Skeletal muscle satellite cell (primary cell): ENCODE results near the gene MAS1L.
"Not testable (repeated sequence)": the region's sequence is repeated elsewhere in the genome, so short reads cannot be mapped to it uniquely, and the experiment has no call there.

ENCODE experiments used
- H3K27me3 ChIP-seq: 2 replicates; pipeline ENCODE4 v1.7.0; 2013; ENCODE audit warnings: low read length; ENCODE audit not compliant: control insufficient read depth, insufficient read depth
- H3K36me3 ChIP-seq: 2 replicates; pipeline ENCODE4 v1.7.0; 2013; ENCODE audit warnings: mild to moderate bottlenecking, control low read depth, low read length; ENCODE audit not compliant: insufficient read depth
- H3K4me1 ChIP-seq: 2 replicates; pipeline ENCODE4 v1.7.0; 2013; ENCODE audit warnings: low read length; ENCODE audit not compliant: control insufficient read depth, insufficient read depth
- H3K4me2 ChIP-seq: 2 replicates; pipeline ENCODE4 v1.7.0; 2013; ENCODE audit warnings: mild to moderate bottlenecking, low read length
- H3K4me3 ChIP-seq: 2 replicates; pipeline ENCODE4 v1.7.0; 2013; ENCODE audit warnings: low read length
- H3K9ac ChIP-seq: 2 replicates; pipeline ENCODE4 v1.7.0; 2013; ENCODE audit warnings: mild to moderate bottlenecking, low read depth, low read length, moderate library complexity
- H3K9me3 ChIP-seq: replicated peaks from 2 replicates; pipeline ENCODE4 v1.7.0; 2013; ENCODE audit warnings: mild to moderate bottlenecking, control low read depth, low read length

Gene MAS1L

DNA sequence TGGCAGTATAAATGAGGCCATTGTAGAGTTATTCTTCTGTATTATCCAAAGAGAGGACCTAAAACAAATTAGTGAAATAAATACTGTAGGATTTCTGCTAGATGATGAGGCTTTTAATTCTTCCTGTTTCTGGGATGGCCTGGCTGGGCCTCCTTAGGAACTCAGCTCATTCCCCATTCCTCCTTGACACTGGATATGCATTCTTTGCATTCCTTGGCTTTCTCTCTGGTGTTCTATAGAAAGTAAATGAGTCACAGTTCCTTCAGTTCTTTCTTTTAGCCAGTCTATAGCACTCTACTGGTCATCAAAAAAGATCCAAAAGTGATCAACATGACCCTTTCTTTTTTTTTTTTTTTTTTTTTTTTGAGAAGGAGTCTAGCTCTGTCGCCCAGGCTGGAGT is 40.1 kb downstream of the MAS1L start:
- no peak overlapping the region for H3K4me2 ChIP-seq
- peaks cover 3% of the 10 kb centered on the region for H3K9me3 ChIP-seq
- H3K4me1 ChIP-seq: no peaks in the 10 kb centered on the region
- no peaks in the 10 kb centered on the region for H3K27me3 ChIP-seq
- no peaks in the 10 kb centered on the region for H3K36me3 ChIP-seq
- H3K9ac ChIP-seq: no peak overlapping the region
- H3K4me3 ChIP-seq: no peak overlapping the region

DNA sequence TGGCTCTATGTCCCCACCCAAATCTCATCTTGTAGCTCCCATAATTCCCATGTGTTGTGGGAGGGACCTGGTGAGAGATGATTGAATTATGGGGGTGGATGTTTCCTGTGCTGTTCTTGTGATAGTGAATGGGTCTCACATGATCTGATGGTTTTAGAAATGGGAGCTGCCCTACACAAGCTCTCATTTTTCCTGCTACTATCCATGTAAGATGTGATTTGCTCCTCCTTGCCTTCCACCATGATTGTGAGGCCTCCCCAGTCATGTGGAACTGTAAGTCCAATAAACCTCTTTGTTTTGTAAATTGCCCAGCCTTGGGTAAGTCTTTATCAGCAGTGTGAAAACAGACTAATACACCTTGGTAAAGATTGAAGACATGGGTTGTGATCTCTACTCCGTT is 43.7 kb downstream of the MAS1L start:
- not testable (repeated sequence) for H3K9me3 ChIP-seq, H3K4me2 ChIP-seq, H3K4me3 ChIP-seq, H3K4me1 ChIP-seq, H3K9ac ChIP-seq, H3K27me3 ChIP-seq, H3K36me3 ChIP-seq

DNA sequence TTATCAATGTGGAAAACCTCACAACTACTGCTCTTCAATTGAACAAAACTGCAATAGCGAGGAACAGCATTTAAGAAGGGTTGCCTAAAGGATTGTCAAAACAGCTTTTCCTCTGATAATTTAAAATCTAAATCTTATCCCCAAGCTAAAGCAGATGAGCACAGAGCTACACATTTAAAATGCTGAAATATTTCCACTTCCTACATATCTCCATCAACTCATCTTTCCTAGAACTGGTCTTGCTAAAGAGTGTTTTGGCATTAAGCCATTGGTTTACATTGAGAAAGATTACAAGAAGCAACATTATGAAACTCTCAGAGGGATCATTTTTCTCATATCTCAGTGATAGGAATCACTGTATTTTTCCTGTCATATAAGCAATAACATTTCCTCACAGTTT is 45.0 kb downstream of the MAS1L start:
- no peaks in the 10 kb centered on the region for H3K36me3 ChIP-seq
- H3K27me3 ChIP-seq: no peaks in the 10 kb centered on the region
- H3K9ac ChIP-seq: no peak overlapping the region
- no peaks in the 10 kb centered on the region for H3K9me3 ChIP-seq
- no peak overlapping the region for H3K4me2 ChIP-seq
- H3K4me1 ChIP-seq: no peaks in the 10 kb centered on the region
- no peak overlapping the region for H3K4me3 ChIP-seq

DNA sequence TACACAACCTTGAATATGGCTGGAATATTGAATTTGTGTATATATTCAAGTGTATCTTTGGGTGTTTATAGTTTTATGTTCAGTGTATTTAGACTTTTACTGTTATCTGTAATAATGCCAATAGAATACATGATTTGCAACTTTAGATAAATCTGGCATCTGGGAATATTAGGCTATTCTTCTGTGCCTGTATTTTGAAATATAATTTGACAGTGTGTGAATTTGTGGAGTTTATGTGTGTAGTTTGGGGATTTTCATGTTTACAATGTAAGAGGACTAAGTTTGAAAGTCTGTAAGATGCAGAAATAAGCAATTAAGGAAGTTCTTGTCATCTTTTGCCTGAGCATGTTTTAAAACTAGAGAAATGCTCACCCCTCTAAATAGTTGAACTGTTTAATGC is 48.8 kb downstream of the MAS1L start, which contains the start of gene OR10C1:
Gene OR10C1, plus strand, starts transcription at position 301 of the 400 bp plus-strand sequence. CDS start 710 bp downstream, outside the sequence.
- no peaks in the 10 kb centered on the region for H3K9me3 ChIP-seq

DNA sequence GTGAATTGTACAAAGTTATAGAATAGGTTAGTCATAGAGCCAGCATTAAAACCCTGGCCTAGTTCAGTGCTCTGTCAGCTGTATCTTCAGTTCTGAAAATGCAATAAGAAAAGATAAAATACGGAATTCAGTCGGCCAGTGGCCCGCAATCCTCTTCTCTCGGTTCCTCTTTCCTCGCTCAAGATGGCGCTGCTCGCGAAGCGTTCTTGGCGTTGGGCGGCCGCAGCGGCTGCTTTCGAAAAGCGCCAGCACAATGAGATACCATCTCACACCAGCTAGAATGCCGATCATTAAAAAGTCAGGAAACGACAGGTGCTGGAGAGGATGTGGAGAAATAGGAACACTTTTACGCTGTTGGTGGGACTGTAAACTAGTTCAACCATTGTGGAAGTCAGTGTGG is 51.0 kb downstream of the MAS1L start:
- H3K9ac ChIP-seq, H3K36me3 ChIP-seq, H3K27me3 ChIP-seq, H3K9me3 ChIP-seq, H3K4me2 ChIP-seq, H3K4me1 ChIP-seq, H3K4me3 ChIP-seq: not testable (repeated sequence)

More for the DNA sequence above, 48.8 kb downstream of the MAS1L start, which contains the start of gene OR10C1:
- Histone ChIP-seq H3K4me1 (no peaks in the 10 kb centered on the region), H3K36me3 (no peaks in the 10 kb centered on the region), H3K4me2 (no peak within 1 kb of the TSS), H3K4me3 (no peak within 1 kb of the TSS), H3K27me3 (no peaks in the 10 kb centered on the region), H3K9ac (no peak within 1 kb of the TSS)
